Esophagus squamous epithelium (tissue), 5 donors: Measurements from ENCODE around the gene TTC9C. TPM values are rescaled to one million over a fixed set of nuclear protein-coding genes. Genes with fewer than 3 reads are reported as not detected.

Source experiments
- DNase-seq: peaks from one replicate; lab custom pipeline; 2025; lab: John Stamatoyannopoulos, UW
- H3K27ac ChIP-seq, 4 donors: fragments of 200-600 bp; sonication (generic); one replicate each; pipeline ENCODE4 v1.5.1; 2016 to 2019; ENCODE audit warnings: mild to moderate bottlenecking in 1 of 4
- H3K27me3 ChIP-seq, 4 donors: fragments of 200-600 bp; sonication (generic); 1 replicate in 3 of 4; 2 replicates in 1 of 4; pipeline versions ENCODE4 v1.5.1 to v1.6.0; 2017 to 2021; ENCODE audit warnings: antibody characterized with exemption in 1 of 4
- H3K36me3 ChIP-seq, 3 donors: fragments of 200-600 bp; sonication (generic); one replicate each; pipeline ENCODE4 v1.5.1; 2016 to 2019
- H3K4me1 ChIP-seq, 3 donors: fragments of 200-600 bp; sonication (generic); one replicate each; pipeline ENCODE4 v1.5.1; 2017 to 2019
- H3K4me3 ChIP-seq, 4 donors: fragments of 200-600 bp; sonication (generic); 1 replicate in 3 of 4; 2 replicates in 1 of 4; pipeline ENCODE4 v1.5.1; 2016 to 2019; ENCODE audit warnings: mild to moderate bottlenecking in 2 of 4, moderate library complexity in 1 of 4
- H3K9me3 ChIP-seq, 3 donors: fragments of 200-600 bp; sonication (generic); one replicate each; pipeline ENCODE4 v1.5.1; 2016 to 2019
- POLR2A ChIP-seq, 4 donors: fragments of 450-650 bp; IDR thresholded peaks; one replicate each; pipeline ENCODE4 v1.6.1; 2017; ENCODE audit warnings: antibody characterized with exemption in 4 of 4, mild to moderate bottlenecking in 4 of 4, moderate library complexity in 3 of 4
- WGBS, 2 donors: methylation state at CpG; one replicate each; pipeline ENCODE4 v1.1.5; 2018; 5-methylcytosine and 5-hydroxymethylcytosine counted together
- intact Hi-C: fragments of 100-400 bp; cut with DNase I; formaldehyde crosslinking; loops from one replicate; pipeline ENCODE4 v1.15.0; 2022
- total RNA-seq, 4 donors: library from RNA; depleted of rRNA; stranded (reverse); fragments of >200 nt; gene quantifications; one replicate each; pipeline ENCODE4 v1.1.0, GENCODE V29; 2016
- TF ChIP-seq, protein P1 (sequence below), 6 experiments: fragments of 450-650 bp in 4 of 6; fragments of 200-600 bp in 2 of 6; sonication (generic) in 2 of 6; IDR thresholded peaks; one replicate each; pipeline ENCODE4 v1.5.1; 2016 to 2019; ENCODE audit warnings: antibody characterized with exemption in 6 of 6, mild to moderate bottlenecking in 4 of 6, moderate library complexity in 4 of 6
- donor health status: DM: yes; HTN: yes; CAD: no.

The TTC9C gene
- total RNA-seq, 4 donors from 2014 or later = 9.6 to 21.3 (median 15.0) TPM

DNA sequence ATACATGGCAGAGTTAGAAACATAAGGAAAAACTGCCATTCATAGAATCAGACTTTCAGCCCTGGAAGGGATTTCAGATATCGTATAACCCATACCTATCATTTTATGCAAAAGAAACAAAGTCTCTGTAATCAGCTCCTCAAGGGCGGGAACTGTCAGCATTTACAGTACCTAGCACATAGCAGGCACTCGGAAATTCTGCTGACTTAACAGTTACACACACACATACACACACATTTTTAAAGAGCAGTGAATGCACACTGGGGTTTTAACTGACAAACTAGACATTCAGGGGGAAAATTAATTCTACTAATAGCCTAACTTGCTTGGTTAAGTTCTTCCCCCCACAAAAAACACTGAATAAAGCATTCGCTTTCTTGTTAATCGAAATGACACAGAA, 12.1 kb upstream of the TTC9C start:
- Histone ChIP-seq H3K9me3 (no peaks in the 10 kb centered on the region), H3K27me3 (no peaks in the 10 kb centered on the region), H3K4me1 (peaks cover 0 to 39% (median 0%) of the 10 kb centered on the region in 3 donors), H3K27ac (peak overlapping the region in 1 of 4 donors; percentile 9), H3K36me3 (peaks cover 36 to 100% (median 55%) of the 10 kb centered on the region in 3 donors), H3K4me3 (no peak overlapping the region)
- intact Hi-C loops = no loop called here
- WGBS, 2 donors = 90 to 95% methylated on average over 5 of the region's 5 CpGs
- no peak for DNase-seq
- TF ChIP-seq, protein P1, sequence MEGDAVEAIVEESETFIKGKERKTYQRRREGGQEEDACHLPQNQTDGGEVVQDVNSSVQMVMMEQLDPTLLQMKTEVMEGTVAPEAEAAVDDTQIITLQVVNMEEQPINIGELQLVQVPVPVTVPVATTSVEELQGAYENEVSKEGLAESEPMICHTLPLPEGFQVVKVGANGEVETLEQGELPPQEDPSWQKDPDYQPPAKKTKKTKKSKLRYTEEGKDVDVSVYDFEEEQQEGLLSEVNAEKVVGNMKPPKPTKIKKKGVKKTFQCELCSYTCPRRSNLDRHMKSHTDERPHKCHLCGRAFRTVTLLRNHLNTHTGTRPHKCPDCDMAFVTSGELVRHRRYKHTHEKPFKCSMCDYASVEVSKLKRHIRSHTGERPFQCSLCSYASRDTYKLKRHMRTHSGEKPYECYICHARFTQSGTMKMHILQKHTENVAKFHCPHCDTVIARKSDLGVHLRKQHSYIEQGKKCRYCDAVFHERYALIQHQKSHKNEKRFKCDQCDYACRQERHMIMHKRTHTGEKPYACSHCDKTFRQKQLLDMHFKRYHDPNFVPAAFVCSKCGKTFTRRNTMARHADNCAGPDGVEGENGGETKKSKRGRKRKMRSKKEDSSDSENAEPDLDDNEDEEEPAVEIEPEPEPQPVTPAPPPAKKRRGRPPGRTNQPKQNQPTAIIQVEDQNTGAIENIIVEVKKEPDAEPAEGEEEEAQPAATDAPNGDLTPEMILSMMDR (IDR thresholded peaks at IDR 0.05) = no peak
- no peak for TF ChIP-seq POLR2A (IDR thresholded peaks at IDR 0.05)

DNA sequence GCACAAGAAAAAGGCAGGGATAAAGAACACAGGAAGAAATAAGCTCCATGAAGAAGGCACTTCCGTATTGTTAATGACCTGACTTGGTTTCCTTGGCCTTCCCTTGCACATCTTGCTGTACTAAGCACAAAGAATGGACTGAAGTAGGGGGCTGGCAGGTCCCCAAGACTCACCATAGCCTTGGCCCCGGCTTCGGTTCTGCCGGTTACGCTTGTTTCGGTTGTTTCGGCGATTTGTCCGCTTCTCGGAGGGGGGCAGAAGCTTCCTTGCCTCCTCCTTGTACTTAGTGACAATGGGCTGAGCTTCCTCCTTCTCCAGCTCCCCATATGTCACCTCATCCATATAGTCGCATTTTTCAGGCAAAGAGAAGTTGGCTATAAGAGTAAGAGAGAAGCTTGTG, 11.5 kb upstream of the TTC9C start:
- intact Hi-C loops = no loop called here
- WGBS, 2 donors = 59 to 62% methylated on average over 10 to 11 of the region's 11 CpGs
- no peak for DNase-seq
- peak overlapping the region in 3 of 4 donors; percentile 9 to 25 (median 22) for H3K27ac ChIP-seq
- no peak overlapping the region for H3K4me3 ChIP-seq
- H3K9me3 ChIP-seq = no peaks in the 10 kb centered on the region
- H3K36me3 ChIP-seq = peaks cover 41 to 100% (median 60%) of the 10 kb centered on the region in 3 donors
- peaks cover 0 to 44% (median 0%) of the 10 kb centered on the region in 3 donors for H3K4me1 ChIP-seq
- no peaks in the 10 kb centered on the region for H3K27me3 ChIP-seq
- TF ChIP-seq, protein P1 (IDR thresholded peaks at IDR 0.05) = no peak
- TF ChIP-seq POLR2A (IDR thresholded peaks at IDR 0.05) = no peak

GRCh38 chr11:62719302-62719978, 8.8 kb upstream of the TTC9C start:
- no peak for DNase-seq
- Histone ChIP-seq H3K27me3 (no peaks in the 10 kb centered on the region), H3K4me1 (peaks cover 4 to 57% (median 6%) of the 10 kb centered on the region in 3 donors), H3K36me3 (peaks cover 58 to 99% (median 72%) of the 10 kb centered on the region in 3 donors), H3K9me3 (no peaks in the 10 kb centered on the region), H3K4me3 (no peak overlapping the region), H3K27ac (no peak overlapping the region)
- no peak for TF ChIP-seq POLR2A (IDR thresholded peaks at IDR 0.05)
- TF ChIP-seq, protein P1 (IDR thresholded peaks at IDR 0.05) = no peak
- 65 to 90% methylated on average over 2 of the region's 2 CpGs for WGBS, 2 donors
- intact Hi-C loops = no loop called here

GRCh38 chr11:62721994-62722393, 6.3 kb upstream of the TTC9C start:
- TF ChIP-seq, protein P1 (IDR thresholded peaks at IDR 0.05) = no peak
- TF ChIP-seq POLR2A (IDR thresholded peaks at IDR 0.05) = no peak
- Histone ChIP-seq H3K27ac (no peak overlapping the region), H3K9me3 (no peaks in the 10 kb centered on the region), H3K27me3 (no peaks in the 10 kb centered on the region), H3K4me1 (peaks cover 9 to 64% (median 15%) of the 10 kb centered on the region in 3 donors), H3K4me3 (no peak overlapping the region), H3K36me3 (peaks cover 49 to 73% (median 50%) of the 10 kb centered on the region in 3 donors)
- WGBS, 2 donors = 63 to 72% methylated on average over 7 of the region's 7 CpGs
- no peak for DNase-seq
- intact Hi-C loops = loop anchor here (10.0 kb wide), 1 partner anchor 143 kb away; no protein-coding TSS in a partner anchor

DNA sequence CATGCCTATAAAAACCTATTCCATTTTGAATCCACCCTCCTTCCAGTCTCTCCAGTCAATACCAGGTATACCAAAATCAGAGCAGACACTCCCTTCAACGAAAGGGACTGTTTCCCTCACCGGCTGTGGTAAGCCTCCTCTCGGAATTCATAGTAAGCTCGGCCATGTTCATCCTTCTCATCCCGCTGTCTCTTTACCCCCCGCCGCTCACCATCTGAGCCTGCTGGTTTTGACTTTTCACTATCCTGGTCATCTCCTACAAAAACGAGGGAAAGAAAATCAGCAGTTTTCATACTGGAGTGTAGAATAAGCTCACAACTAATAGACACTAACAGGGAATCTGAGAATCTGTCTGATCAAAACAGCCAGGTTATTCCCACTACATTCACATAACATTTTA, 4.1 kb upstream of the TTC9C start:
- Histone ChIP-seq H3K27me3 (no peaks in the 10 kb centered on the region), H3K36me3 (peaks cover 34 to 52% (median 39%) of the 10 kb centered on the region in 3 donors)
- intact Hi-C loops = loop anchor here (10.0 kb wide), 1 partner anchor 141 kb away; no protein-coding TSS in a partner anchor

More for the DNA sequence above, 4.1 kb upstream of the TTC9C start:
- peak overlapping the region in 1 of 4 donors; percentile 99 for H3K27ac ChIP-seq
- H3K4me3 ChIP-seq = peak overlapping the region in 3 of 4 donors; percentile 72 to 93 (median 78)
- DNase-seq = no peak
- 32 to 45% methylated on average over 8 of the region's 8 CpGs for WGBS, 2 donors
- peaks cover 9 to 50% (median 15%) of the 10 kb centered on the region in 3 donors for H3K4me1 ChIP-seq
- TF ChIP-seq, protein P1 (IDR thresholded peaks at IDR 0.05) = no peak
- no peak for TF ChIP-seq POLR2A (IDR thresholded peaks at IDR 0.05)
- no peaks in the 10 kb centered on the region for H3K9me3 ChIP-seq
